Esophagus muscularis mucosa (tissue), 3 donors: ENCODE measurements around the gene SCAP.
A peak's percentile ranks its signal among the peaks of the same experiment; 100 is the strongest.

Experiments used
- CTCF ChIP-seq, 3 experiments: fragments of 200-600 bp in 2 of 3; fragments of 450-650 bp in 1 of 3; sonication (generic) in 2 of 3; IDR thresholded peaks; one replicate each; pipeline ENCODE4 v1.5.1; 2017 to 2019; ENCODE audit warnings: antibody characterized with exemption in 3 of 3, mild to moderate bottlenecking in 2 of 3, moderate library complexity in 1 of 3
- POLR2AphosphoS5 ChIP-seq, 2 donors: sonication (generic); formaldehyde crosslinking; IDR thresholded peaks; one replicate each; pipeline ENCODE4 v1.6.1; 2017; ENCODE audit warnings: antibody characterized with exemption in 2 of 2

GRCh38 chr3:47522082-47522987 lies 46.6 kb upstream of the SCAP start:
- TF ChIP-seq POLR2AphosphoS5 (IDR thresholded peaks at IDR 0.05) (peak; percentile 20 to 79), CTCF (IDR thresholded peaks at IDR 0.05) (peak; percentile 91 to 95 (median 92))
